Thoracic aorta (tissue), 2 donors: Measurements from ENCODE around the gene TEX22. TPM values are rescaled to one million over a fixed set of nuclear protein-coding genes. Genes with fewer than 3 reads are reported as not detected.

Experiments used
- ATAC-seq: fragments of 150-250 bp; one replicate; pipeline ENCODE4 v1.8.0; 2017; ENCODE audit warnings: low read depth; ENCODE audit not compliant: insufficient number of reproducible peaks, low FRiP score
- DNase-seq: peaks from one replicate; pipeline ENCODE4 v3.0.0-alpha.2; 2020; ENCODE audit warnings: low spot score
- H3K27ac ChIP-seq, 2 donors: fragments of 200-600 bp; sonication (generic); 1 replicate in 1 of 2; 2 replicates in 1 of 2; pipeline ENCODE4 v1.5.1; 2016; ENCODE audit warnings: mild to moderate bottlenecking in 2 of 2, moderate library complexity in 2 of 2
- H3K27me3 ChIP-seq: fragments of 200-600 bp; sonication (generic); replicated peaks from 2 replicates; pipeline ENCODE4 v1.6.0; 2016; ENCODE audit warnings: mild to moderate bottlenecking; ENCODE audit not compliant: insufficient read depth
- H3K36me3 ChIP-seq: fragments of 200-600 bp; sonication (generic); one replicate; pipeline ENCODE4 v1.5.1; 2016
- H3K4me1 ChIP-seq, 2 donors: fragments of 200-600 bp; sonication (generic); 1 replicate in 1 of 2; 2 replicates in 1 of 2; pipeline versions ENCODE4 v1.5.1 to v1.6.0; 2016; ENCODE audit warnings: low read depth in 2 of 2, mild to moderate bottlenecking in 1 of 2; ENCODE audit not compliant: control insufficient read depth in 1 of 2
- H3K4me3 ChIP-seq: fragments of 200-600 bp; sonication (generic); 2 replicates; pipeline ENCODE4 v1.5.1; 2016; ENCODE audit warnings: mild to moderate bottlenecking
- H3K9me3 ChIP-seq: fragments of 200-600 bp; sonication (generic); 2 replicates; pipeline ENCODE4 v1.5.1; 2016
- total RNA-seq, 2 donors: library from RNA; depleted of rRNA; stranded (reverse); fragments of >200 nt; gene quantifications; one replicate each; pipeline versions ENCODE4 v1.1.0 to v1.2.3, GENCODE V29; 2016
- TF ChIP-seq, protein P1 (sequence below): fragments of 200-600 bp; sonication (generic); IDR thresholded peaks from one replicate; pipeline ENCODE4 v1.5.1; 2019; ENCODE audit warnings: antibody characterized with exemption

TEX22 gene
- total RNA-seq, 2 donors from 2014 or later, result not detected

DNA sequence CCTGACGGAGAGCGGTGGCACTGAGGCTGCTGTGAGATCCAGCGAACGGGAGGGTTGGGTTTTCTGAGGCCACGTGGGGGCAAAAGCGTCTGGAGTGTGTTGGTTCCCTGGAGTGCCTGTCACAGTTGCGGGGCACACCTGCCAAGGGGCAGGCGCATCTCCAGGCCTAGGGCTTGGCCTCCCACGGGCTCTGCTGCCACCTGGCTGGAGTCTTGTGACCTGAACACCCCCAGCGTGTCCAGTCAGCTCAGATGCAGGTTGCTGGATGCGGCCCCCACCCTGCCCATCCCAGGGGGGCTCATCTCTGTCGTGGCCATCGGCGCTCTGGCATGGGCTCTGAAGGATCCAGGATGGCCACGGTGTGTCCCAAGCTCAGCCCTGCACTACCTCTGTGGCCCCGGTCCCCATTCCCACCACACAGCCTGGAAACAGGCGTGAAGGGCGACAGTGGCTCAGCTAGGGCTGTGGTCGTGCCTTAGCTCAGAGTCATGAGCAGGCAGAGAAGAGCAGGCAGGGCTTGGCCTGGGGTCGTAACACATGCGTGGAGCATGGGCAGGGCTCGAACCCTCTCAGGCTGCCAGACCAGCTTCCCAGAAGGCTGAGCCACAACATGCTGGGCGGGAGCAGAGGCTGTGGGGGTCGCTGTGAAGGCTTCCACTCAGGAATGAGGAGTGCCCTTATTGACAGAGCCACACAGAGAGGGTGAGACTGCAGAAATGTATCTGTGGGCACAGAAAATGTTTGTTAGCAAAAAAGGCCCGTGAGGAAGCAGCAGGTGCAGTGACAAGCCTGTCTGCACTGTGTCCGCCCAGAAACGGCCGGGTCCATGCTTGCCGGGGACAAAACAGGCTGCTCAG, 52.8 kb downstream of the TEX22 start:
- H3K4me1 ChIP-seq, result peaks cover 0 to 15% of the 10 kb centered on the region in 2 donors
- peaks cover 41% of the 10 kb centered on the region for H3K36me3 ChIP-seq

GRCh38 chr14:105452963-105453362, 54.6 kb downstream of the TEX22 start:
- peaks cover 46% of the 10 kb centered on the region for H3K36me3 ChIP-seq
- ATAC-seq (no peak), DNase-seq (no peak)
- H3K27ac ChIP-seq, result no peak overlapping the region
- H3K4me1 ChIP-seq, result peaks cover 0 to 14% of the 10 kb centered on the region in 2 donors
- no peak overlapping the region for H3K4me3 ChIP-seq
- H3K9me3 ChIP-seq, result no peaks in the 10 kb centered on the region
- no peaks in the 10 kb centered on the region for H3K27me3 ChIP-seq
- TF ChIP-seq, protein P1, sequence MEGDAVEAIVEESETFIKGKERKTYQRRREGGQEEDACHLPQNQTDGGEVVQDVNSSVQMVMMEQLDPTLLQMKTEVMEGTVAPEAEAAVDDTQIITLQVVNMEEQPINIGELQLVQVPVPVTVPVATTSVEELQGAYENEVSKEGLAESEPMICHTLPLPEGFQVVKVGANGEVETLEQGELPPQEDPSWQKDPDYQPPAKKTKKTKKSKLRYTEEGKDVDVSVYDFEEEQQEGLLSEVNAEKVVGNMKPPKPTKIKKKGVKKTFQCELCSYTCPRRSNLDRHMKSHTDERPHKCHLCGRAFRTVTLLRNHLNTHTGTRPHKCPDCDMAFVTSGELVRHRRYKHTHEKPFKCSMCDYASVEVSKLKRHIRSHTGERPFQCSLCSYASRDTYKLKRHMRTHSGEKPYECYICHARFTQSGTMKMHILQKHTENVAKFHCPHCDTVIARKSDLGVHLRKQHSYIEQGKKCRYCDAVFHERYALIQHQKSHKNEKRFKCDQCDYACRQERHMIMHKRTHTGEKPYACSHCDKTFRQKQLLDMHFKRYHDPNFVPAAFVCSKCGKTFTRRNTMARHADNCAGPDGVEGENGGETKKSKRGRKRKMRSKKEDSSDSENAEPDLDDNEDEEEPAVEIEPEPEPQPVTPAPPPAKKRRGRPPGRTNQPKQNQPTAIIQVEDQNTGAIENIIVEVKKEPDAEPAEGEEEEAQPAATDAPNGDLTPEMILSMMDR, result no peak

More for the DNA sequence above, 52.8 kb downstream of the TEX22 start:
- H3K27ac ChIP-seq, result no peak overlapping the region
- no peak for ATAC-seq
- no peak for DNase-seq
- H3K9me3 ChIP-seq, result no peaks in the 10 kb centered on the region
- TF ChIP-seq, protein P1, result no peak
- H3K4me3 ChIP-seq, result no peak overlapping the region
- H3K27me3 ChIP-seq, result no peaks in the 10 kb centered on the region

DNA sequence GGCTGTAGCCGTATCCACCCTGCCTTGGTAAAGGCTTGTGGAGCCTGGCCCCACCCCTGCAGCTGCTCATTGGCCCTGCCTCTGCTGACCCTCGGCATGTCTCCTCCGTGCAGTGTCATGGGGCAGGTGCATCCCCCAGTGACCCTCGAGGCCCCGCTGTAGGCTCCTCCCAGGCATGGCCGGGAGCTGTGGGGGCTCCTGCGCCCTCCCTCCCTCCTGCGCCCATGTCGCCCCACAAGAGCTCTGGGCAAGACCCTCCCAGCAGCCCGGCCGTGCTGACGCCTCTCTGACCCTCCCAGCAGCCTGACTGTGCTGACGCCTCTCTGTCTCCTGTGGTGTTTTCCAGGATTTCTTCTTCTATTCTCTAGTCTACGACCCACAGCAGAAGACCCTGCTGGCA, 55.5 kb downstream of the TEX22 start:
- DNase-seq, result no peak
- Histone ChIP-seq H3K27me3 (no peaks in the 10 kb centered on the region), H3K27ac (no peak overlapping the region), H3K4me3 (no peak overlapping the region), H3K4me1 (peaks cover 0 to 5% of the 10 kb centered on the region in 2 donors), H3K36me3 (peaks cover 49% of the 10 kb centered on the region), H3K9me3 (no peaks in the 10 kb centered on the region)
- TF ChIP-seq, protein P1, result no peak
- no peak for ATAC-seq

DNA sequence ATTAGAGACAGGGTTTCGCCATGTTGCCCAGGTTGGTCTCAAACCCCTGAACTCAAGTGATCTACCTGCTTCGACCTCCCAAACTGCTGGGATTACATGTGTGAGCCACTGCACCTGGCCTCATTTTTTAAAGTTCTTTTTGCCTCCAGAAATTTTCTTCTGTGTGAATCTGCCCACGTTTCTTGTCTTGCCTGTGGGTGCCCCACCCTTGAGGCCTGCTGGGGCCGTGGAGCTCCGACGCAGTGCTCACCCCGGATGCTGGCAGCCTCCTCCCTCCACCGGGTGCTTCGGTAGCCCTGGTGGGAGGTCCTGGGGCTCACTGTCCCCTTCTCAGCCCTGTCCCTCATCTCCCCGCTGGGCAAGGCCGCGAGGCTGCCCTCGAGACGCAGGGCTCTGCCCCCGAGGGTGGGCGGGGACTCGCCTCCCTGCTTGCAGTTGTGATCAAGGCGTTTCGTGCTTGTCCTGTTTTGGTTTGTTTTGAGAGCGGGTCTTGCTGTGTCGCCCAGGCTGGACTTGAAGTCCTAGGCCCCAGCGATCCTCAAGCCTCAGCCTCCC, 56.8 kb downstream of the TEX22 start:
- H3K27me3 ChIP-seq, result no peaks in the 10 kb centered on the region
- TF ChIP-seq, protein P1, result no peak
- no peak for DNase-seq
- H3K4me3 ChIP-seq, result no peak overlapping the region
- no peaks in the 10 kb centered on the region for H3K4me1 ChIP-seq
- H3K9me3 ChIP-seq, result no peaks in the 10 kb centered on the region
- no peak overlapping the region for H3K27ac ChIP-seq
- H3K36me3 ChIP-seq, result peaks cover 44% of the 10 kb centered on the region
- ATAC-seq, result no peak

DNA sequence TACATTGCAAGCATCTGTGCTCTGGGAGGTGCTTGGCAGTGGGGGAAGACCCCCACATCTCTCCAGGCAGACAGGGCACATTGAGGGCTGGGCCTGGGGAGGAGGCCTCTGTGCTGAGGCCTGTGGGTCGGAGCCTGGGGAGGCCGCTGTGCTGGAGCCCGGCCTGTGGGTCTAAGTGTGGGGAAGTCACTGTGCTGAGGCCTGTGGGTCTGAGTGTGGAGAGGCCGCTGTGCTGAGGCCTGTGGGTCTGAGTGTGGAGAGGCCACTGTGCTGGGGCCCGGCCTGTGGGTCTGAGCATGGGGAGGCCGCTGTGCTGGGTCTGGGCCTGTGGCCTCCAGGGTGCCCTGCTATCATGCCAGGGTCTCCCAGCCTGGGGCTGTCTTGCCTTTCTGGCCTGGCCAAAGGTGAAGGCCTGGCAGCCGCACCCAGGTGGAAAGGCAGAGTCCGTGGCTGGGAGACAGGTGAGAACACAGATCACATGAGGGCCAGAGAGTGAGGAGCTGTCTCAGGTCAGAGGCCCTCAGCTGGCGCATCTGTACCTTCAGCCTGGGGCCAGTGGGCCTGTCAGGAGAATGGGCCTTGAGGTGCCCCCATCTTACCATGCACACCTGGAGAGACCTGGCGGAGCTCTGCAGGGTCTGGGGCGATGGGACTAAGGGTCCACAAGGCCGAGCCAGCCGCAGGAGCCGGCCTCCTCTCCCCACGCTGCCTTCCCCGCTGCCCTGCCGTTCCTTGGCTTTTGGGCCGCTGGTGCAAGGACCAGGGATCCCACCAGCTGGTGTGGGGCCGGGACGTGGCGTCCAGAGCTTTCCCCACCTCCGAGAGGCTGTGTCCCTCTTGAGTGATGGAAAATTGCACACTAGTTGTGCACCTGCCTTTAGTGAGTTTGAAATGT, 57.7 kb downstream of the TEX22 start:
- no peaks in the 10 kb centered on the region for H3K27me3 ChIP-seq

More for the DNA sequence above, 57.7 kb downstream of the TEX22 start:
- TF ChIP-seq, protein P1, result no peak
- Histone ChIP-seq H3K27ac (no peak overlapping the region), H3K4me3 (no peak overlapping the region), H3K9me3 (no peaks in the 10 kb centered on the region), H3K36me3 (peaks cover 35% of the 10 kb centered on the region), H3K4me1 (no peaks in the 10 kb centered on the region)
- DNase-seq (no peak), ATAC-seq (no peak)
